Activated T-helper 1 cell treated with anti-CD3 and anti-CD28 coated beads, Interleukin-12 subunit alpha, Interleukin-12 subunit beta, Interleukin-2, Interleukin-4 antibody, amounts not matched to agents 30 ng/mL and 10 ng/mL and 1 ng/mL, durations not matched to agents 14 hours and 24 hours and 36 hours (primary cell): ENCODE measurements around the gene TMEM125. TPM values are rescaled to one million over a fixed set of nuclear protein-coding genes. Genes with fewer than 3 reads are reported as not detected.

Experiments used
- DNase-seq: peaks from one replicate; pipeline ENCODE4 v3.0.0; 2021; ENCODE audit warnings: low spot score
- H3K27ac Mint-ChIP-seq: one replicate; pipeline ENCODE4 v1.8.0; 2021; ENCODE audit warnings: mild to moderate bottlenecking, mixed read lengths
- H3K27me3 Mint-ChIP-seq: one replicate; pipeline ENCODE4 v1.8.0; 2022; ENCODE audit warnings: mild to moderate bottlenecking, moderate library complexity, mixed read lengths; ENCODE audit not compliant: insufficient read depth
- H3K36me3 Mint-ChIP-seq: one replicate; pipeline ENCODE4 v1.8.0; 2021; ENCODE audit warnings: low read depth, mixed read lengths
- H3K4me1 Mint-ChIP-seq: one replicate; pipeline ENCODE4 v1.8.0; 2021; ENCODE audit warnings: low read depth, mixed read lengths
- H3K4me3 Mint-ChIP-seq: one replicate; pipeline ENCODE4 v1.8.0; 2021; ENCODE audit warnings: mild to moderate bottlenecking, moderate library complexity, mixed read lengths
- H3K9me3 Mint-ChIP-seq: one replicate; pipeline ENCODE4 v1.8.0; 2021; ENCODE audit warnings: mixed read lengths
- intact Hi-C: fragments of 100-400 bp; cut with micrococcal nuclease; formaldehyde crosslinking; loops from one replicate; pipeline ENCODE4 v1.15.1; 2024
- total RNA-seq: library from RNA; stranded (reverse); gene quantifications from 2 replicates; pipeline ENCODE4 v1.2.3, GENCODE V29; 2022

The TMEM125 gene
- total RNA-seq, 1 donor from 2014 or later, result not detected

DNA sequence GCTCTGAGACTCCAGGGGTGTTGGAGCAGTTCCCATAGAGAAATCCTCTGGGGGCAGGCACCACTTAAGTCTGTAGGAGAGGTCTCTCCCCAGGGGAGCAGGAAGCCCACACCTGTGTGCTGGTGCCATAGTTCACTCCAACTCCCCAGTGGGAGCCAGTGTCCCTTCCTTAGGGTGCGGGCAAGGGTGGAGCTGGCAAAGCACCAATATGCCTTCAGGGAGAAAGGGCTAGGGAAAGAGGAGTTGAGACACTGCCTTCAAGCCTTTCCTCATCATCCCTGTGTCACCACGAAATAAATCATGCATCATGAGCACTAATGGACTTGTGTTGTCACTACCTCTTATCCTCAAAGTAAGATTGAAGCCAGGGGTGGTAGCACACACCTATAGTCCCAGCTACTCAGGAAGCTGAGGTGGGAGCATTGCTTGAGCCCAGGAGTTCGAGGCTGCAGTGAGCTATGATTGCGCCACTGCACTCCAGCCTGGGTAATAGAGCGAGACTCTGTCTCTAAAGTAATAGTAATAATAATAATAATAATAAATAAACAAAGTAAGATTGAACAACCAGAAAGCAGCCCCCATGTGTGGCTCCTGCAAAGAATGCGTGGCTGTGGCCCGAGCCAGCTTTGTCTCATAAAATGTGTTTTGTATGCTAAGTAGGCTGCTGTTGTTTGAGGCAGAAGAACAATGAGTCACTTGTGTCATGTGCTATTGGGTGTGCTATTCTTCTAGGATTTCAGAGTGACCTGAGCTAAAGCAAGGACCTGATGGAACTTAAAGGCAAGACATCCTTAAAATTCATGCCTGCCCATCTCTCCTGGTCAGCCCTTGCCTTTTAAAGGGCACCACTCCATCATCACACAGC lies 24.3 kb downstream of the TMEM125 start:
- Mint-ChIP-seq H3K27me3 (no peaks in the 10 kb centered on the region), H3K9me3 (no peaks in the 10 kb centered on the region), H3K4me3 (no peak overlapping the region), H3K4me1 (peaks cover 22% of the 10 kb centered on the region), H3K36me3 (no peaks in the 10 kb centered on the region), H3K27ac (peak overlapping the region; percentile 73)
- no peak for DNase-seq
- intact Hi-C loops, result loop anchor here (2.0 kb wide), 3 partner anchors 19 to 55 kb away; no protein-coding TSS in a partner anchor

GRCh38 chr1:43294761-43295160 lies 25.0 kb downstream of the TMEM125 start:
- Mint-ChIP-seq H3K4me3 (no peak overlapping the region), H3K9me3 (no peaks in the 10 kb centered on the region), H3K36me3 (no peaks in the 10 kb centered on the region)

DNA sequence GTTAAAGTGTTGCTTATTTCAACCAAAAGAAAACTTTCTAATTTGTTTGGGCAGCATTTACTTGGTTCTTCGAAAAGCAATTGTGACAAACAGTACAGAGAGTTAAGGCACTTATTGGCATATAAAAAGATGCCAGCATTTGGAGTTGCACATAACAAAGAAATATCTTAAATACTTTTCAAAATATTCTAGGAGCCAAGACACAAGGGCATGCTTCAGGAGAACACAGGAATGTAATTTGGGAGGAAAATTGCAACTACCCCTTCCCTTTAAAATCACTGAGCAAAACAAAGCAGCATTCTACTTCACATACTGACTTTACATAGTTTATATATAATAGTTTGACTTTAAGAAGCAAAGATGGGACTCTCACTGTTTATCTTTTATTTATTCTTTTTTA lies 26.4 kb downstream of the TMEM125 start:
- DNase-seq, result no peak
- Mint-ChIP-seq H3K4me3 (no peak overlapping the region), H3K36me3 (no peaks in the 10 kb centered on the region), H3K27me3 (no peaks in the 10 kb centered on the region), H3K4me1 (peaks cover 22% of the 10 kb centered on the region), H3K27ac (peak overlapping the region; percentile 98), H3K9me3 (no peaks in the 10 kb centered on the region)
- intact Hi-C loops, result no loop called here

More at GRCh38 chr1:43294761-43295160, 25.0 kb downstream of the TMEM125 start:
- H3K27me3 Mint-ChIP-seq, result no peaks in the 10 kb centered on the region
- peak overlapping the region; percentile 73 for H3K27ac Mint-ChIP-seq
- no peak for DNase-seq
- H3K4me1 Mint-ChIP-seq, result peaks cover 22% of the 10 kb centered on the region
- intact Hi-C loops, result loop anchor here (1.0 to 2.0 kb wide), 4 partner anchors 20 to 74 kb away; partner anchors contain the start of gene ELOVL1

DNA sequence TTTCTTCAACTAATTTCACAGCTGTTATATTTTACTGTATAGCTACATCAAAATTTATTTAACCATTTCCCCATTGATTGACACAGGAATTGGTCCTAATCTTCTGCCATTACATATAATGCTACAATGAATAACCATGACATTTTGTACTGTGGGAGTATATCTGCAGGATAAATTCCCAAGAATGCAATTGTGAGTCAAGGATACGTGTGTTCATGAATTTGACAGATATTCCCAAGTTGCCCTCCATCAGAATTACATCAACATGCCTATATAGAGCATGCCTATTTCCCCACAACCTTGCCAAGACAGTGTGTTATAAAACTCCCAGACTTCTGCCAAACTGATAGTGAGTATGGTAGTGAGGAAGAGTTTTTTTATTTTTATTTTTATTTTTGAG lies 28.3 kb downstream of the TMEM125 start:
- intact Hi-C loops, result no loop called here
- Mint-ChIP-seq H3K36me3 (no peaks in the 10 kb centered on the region), H3K27me3 (no peaks in the 10 kb centered on the region), H3K9me3 (no peaks in the 10 kb centered on the region), H3K4me1 (peaks cover 22% of the 10 kb centered on the region), H3K27ac (no peak overlapping the region), H3K4me3 (no peak overlapping the region)
- DNase-seq, result no peak

- intact Hi-C loops, result no loop called here
- H3K9me3 Mint-ChIP-seq, result no peaks in the 10 kb centered on the region
- no peaks in the 10 kb centered on the region for H3K36me3 Mint-ChIP-seq
- H3K27me3 Mint-ChIP-seq, result no peaks in the 10 kb centered on the region
- H3K4me3 Mint-ChIP-seq, result no peak overlapping the region
- H3K27ac Mint-ChIP-seq, result no peak overlapping the region
- peaks cover 22% of the 10 kb centered on the region for H3K4me1 Mint-ChIP-seq
- no peak for DNase-seq
Observed at GRCh38 chr1:43299101-43299500, 29.3 kb downstream of the TMEM125 start.

- Mint-ChIP-seq H3K9me3 (no peaks in the 10 kb centered on the region), H3K4me3 (no peak within 1 kb of the TSS), H3K27me3 (no peaks in the 10 kb centered on the region), H3K4me1 (peaks cover 14% of the 10 kb centered on the region), H3K36me3 (no peaks in the 10 kb centered on the region), H3K27ac (no peak within 1 kb of the TSS)
- no peak for DNase-seq
- intact Hi-C loops, result no loop called here
Observed at GRCh38 chr1:43300378-43301094, 30.8 kb downstream of the TMEM125 start, which contains the start of gene TIE1. Gene TIE1, plus strand, starts transcription at chr1:43300982. Its CDS starts 90 bp downstream, at chr1:43301072.

DNA sequence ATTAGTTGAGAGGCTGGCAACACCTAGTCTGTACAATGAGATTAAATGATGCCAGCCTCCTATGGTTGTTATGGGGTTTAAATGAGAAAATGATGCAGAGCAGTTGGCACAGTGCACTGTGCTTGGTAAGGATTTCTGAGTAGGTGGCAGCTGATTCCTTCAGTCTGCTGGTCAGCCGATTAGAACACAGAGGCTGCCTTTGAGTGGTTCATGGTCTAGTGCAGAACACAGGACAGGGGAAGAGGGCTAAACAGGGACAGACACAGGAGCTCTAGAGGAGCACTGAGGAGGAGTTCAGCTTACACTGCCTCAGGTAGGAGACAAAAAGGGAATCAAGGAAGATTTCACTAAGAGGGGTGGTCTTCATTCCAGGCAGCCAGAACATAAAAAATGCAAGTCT lies 32.4 kb downstream of the TMEM125 start:
- H3K4me3 Mint-ChIP-seq, result no peak overlapping the region
- no peaks in the 10 kb centered on the region for H3K27me3 Mint-ChIP-seq
- intact Hi-C loops, result no loop called here
- no peaks in the 10 kb centered on the region for H3K36me3 Mint-ChIP-seq
- no peaks in the 10 kb centered on the region for H3K9me3 Mint-ChIP-seq
- no peak overlapping the region for H3K27ac Mint-ChIP-seq
- peaks cover under 1% of the 10 kb centered on the region for H3K4me1 Mint-ChIP-seq
- DNase-seq, result no peak

DNA sequence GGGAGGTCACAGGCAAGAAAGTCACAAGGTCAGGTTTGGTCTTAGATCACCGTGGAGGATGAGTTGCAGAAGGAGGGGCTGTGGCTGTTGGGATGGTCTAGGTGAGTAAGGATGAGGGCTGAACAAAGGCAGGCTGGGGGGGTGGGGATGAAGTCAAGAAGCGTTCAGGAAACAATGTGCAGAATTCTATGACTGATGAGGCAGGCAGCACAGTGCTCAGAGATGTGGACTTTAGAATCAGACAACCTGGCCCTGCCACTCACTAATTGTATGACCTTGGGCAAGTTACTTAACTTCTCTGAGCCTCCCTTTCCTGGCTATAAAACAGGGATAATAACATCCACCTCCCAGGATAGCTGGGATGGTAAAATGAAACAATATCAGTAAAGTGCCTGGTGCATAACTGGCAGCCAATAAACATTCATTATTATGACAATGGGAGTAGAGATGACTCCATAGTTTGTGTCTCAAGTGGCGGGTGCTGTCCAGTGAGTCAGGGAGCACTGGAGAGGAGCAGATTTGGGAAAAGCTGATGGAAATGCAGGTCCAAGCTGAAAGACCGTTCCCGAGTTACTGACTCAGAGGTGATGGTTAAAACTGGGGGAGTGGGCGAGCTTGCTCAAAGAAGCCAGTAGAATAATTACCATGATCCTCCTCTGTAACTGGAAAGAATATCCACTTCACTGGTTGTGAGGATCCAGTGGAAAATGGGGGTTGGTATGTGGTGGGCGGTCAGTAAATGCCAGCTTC lies 33.1 kb downstream of the TMEM125 start:
- H3K27ac Mint-ChIP-seq, result no peak overlapping the region
- intact Hi-C loops, result no loop called here
- no peaks in the 10 kb centered on the region for H3K9me3 Mint-ChIP-seq
- no peaks in the 10 kb centered on the region for H3K36me3 Mint-ChIP-seq
- H3K4me1 Mint-ChIP-seq, result no peaks in the 10 kb centered on the region
- peaks cover 4% of the 10 kb centered on the region for H3K27me3 Mint-ChIP-seq
- H3K4me3 Mint-ChIP-seq, result no peak overlapping the region
- DNase-seq, result no peak

DNA sequence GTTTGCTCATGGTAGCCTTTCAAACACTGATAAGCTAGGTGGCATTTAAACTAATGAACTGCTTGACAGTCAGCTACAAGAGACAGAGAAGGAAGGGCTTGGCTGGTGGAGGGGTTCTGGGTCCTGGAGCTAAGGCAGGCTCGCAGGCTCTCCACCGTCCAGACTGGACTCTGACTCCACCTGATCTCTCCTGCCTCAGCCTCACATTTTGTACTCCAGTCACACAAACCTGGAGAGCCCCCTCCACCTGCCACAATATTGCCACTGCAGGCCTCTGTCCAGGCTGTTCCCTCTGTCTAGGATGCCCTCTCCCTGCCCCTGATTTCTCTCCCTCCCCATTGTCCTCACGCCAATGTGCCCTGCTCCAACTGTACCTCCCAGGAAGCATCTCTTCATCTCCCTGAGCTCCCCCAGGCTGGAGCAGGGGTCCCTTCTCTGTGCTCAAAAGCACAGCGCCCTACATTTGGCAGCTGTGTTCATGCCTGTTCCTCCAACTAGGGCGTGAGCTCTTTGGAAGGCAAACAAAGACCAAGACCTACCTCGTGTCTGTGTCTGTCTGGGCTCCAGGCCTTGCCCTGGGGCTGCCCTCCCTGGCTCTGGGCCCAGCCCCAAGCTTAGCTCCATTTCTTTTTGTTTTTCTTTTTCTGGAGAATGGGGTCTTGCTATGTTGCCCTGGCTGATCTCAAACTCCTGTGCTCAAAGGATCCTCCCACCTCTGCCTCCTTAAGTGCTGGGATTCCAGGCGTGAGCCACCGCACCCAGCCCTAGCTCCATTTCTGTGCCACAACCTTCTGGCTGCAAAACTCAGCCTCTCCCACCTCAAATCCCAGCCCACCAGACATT lies 33.9 kb downstream of the TMEM125 start:
- Mint-ChIP-seq H3K4me1 (no peaks in the 10 kb centered on the region), H3K4me3 (no peak overlapping the region), H3K9me3 (no peaks in the 10 kb centered on the region), H3K36me3 (no peaks in the 10 kb centered on the region), H3K27me3 (peaks cover 4% of the 10 kb centered on the region), H3K27ac (no peak overlapping the region)
- DNase-seq, result no peak
- intact Hi-C loops, result no loop called here

GRCh38 chr1:43304314-43304681 lies 34.5 kb downstream of the TMEM125 start:
- no peak for DNase-seq
- intact Hi-C loops, result no loop called here
- Mint-ChIP-seq H3K27ac (no peak overlapping the region), H3K27me3 (peaks cover 4% of the 10 kb centered on the region), H3K36me3 (no peaks in the 10 kb centered on the region), H3K4me3 (no peak overlapping the region), H3K4me1 (no peaks in the 10 kb centered on the region), H3K9me3 (no peaks in the 10 kb centered on the region)

DNA sequence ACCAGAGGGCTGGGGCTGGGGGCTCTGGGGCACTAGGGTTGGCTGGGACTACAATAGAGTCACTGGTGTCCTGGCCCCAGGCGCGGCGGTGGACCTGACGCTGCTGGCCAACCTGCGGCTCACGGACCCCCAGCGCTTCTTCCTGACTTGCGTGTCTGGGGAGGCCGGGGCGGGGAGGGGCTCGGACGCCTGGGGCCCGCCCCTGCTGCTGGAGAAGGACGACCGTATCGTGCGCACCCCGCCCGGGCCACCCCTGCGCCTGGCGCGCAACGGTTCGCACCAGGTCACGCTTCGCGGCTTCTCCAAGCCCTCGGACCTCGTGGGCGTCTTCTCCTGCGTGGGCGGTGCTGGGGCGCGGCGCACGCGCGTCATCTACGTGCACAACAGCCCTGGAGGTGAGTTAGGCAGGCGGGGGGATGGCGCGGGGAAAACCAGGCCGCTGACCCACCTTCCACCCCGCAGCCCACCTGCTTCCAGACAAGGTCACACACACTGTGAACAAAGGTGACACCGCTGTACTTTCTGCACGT lies 35.1 kb downstream of the TMEM125 start:
- Mint-ChIP-seq H3K4me3 (no peak overlapping the region), H3K27ac (no peak overlapping the region), H3K27me3 (peaks cover 4% of the 10 kb centered on the region), H3K4me1 (no peaks in the 10 kb centered on the region), H3K36me3 (no peaks in the 10 kb centered on the region), H3K9me3 (no peaks in the 10 kb centered on the region)
- intact Hi-C loops, result no loop called here
- no peak for DNase-seq

GRCh38 chr1:43305461-43305860 lies 35.7 kb downstream of the TMEM125 start:
- H3K27me3 Mint-ChIP-seq, result peaks cover 6% of the 10 kb centered on the region
- H3K9me3 Mint-ChIP-seq, result no peaks in the 10 kb centered on the region
- H3K4me3 Mint-ChIP-seq, result no peak overlapping the region
- no peak for DNase-seq
- intact Hi-C loops, result no loop called here
- H3K36me3 Mint-ChIP-seq, result no peaks in the 10 kb centered on the region
- H3K27ac Mint-ChIP-seq, result no peak overlapping the region
- no peaks in the 10 kb centered on the region for H3K4me1 Mint-ChIP-seq
